Activated CD4-positive, CD25-positive, alpha-beta regulatory T cell treated with anti-CD3 and anti-CD28 coated beads, Interleukin-2, amount 50 U/mL, for 72 hours (primary cell): Measurements from ENCODE around the gene MFAP2.

Source experiments
- DNase-seq: peaks from one replicate; pipeline ENCODE4 v3.0.0; 2021

The MFAP2 gene

GRCh38 chr1:16926491-16927073 lies 53.8 kb downstream of the MFAP2 start:
- DNase-seq, result no peak

GRCh38 chr1:16925635-16926490 lies 54.6 kb downstream of the MFAP2 start:
- DNase-seq, result no peak

DNA sequence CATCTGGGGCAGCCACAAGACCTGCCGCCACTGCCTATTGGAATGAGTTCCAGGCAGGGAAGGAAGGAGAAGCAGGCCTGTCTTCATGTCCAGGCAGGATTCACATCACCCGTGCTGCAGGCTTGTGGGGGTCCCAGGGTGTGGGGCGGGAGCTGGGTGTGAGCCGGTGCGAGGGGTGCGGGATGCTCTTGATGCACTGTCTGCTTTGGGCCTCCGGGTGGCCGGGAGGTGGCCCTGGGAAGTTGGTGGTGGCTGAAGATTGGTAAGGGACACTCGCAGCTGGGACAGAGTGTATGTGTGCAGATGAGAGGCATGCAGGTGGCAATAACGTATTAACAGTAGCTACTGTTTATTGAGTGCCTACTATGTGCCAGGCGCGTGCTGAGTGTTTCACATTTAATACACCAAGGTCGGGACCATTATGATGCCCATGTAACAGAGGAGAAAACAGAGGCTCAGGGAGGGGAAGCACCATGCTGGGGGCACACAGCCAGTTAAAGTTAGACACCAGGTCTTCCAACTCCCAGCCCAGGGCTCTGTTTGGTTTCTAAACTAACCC lies 55.4 kb downstream of the MFAP2 start:
- no peak for DNase-seq
